AG04450 (cell line): ENCODE measurements around the gene PLXND1. TPM values are rescaled to one million over a fixed set of nuclear protein-coding genes. Genes with fewer than 3 reads are reported as not detected.

ENCODE experiments used
- CTCF ChIA-PET: fragments of 300-600, 350-600 bp; formaldehyde crosslinking; extraction: SDS; loops from one replicate; lab custom pipeline; 2022; ENCODE audit warnings: antibody characterized with exemption, inconsistent platforms; lab: Charles Lee
- POLR2A ChIA-PET: fragments of 350-600 bp; formaldehyde crosslinking; extraction: SDS; loops from one replicate; lab custom pipeline; 2021; ENCODE audit warnings: antibody characterized with exemption, inconsistent platforms; lab: Yijun Ruan, JAX
- DNase-seq: peaks from one replicate; pipeline ENCODE4 v3.0.0-alpha.2; 2011; ENCODE audit warnings: low read depth, low spot score
- H3K27ac ChIP-seq: one replicate; pipeline ENCODE4 v1.5.1; 2012; ENCODE audit warnings: low read depth, low read length, control low read depth
- H3K27me3 ChIP-seq: one replicate; pipeline ENCODE4 v1.6.0; 2012; ENCODE audit warnings: low read length; ENCODE audit not compliant: control insufficient read depth, insufficient read depth
- H3K4me3 ChIP-seq: 2 replicates; pipeline ENCODE4 v1.5.1; 2011; ENCODE audit warnings: mild to moderate bottlenecking, low read depth, low read length, control low read depth
- H3K9me3 ChIP-seq: 2 replicates; pipeline ENCODE4 v1.5.1; 2012; ENCODE audit warnings: low read length; ENCODE audit not compliant: control insufficient read depth, insufficient read depth
- CTCF ChIP-seq: IDR thresholded peaks from 2 replicates; pipeline ENCODE4 v1.5.1; 2011; ENCODE audit warnings: low read depth, low read length, control low read depth, inconsistent platforms
- polyA plus RNA-seq: library from polyadenylated mRNA; depleted of rRNA; stranded (reverse); fragments of >200 nt; gene quantifications from 2 replicates; pipeline ENCODE4 v1.2.3, GENCODE V29; 2011

Gene PLXND1
- polyA plus RNA-seq, 1 experiment, result 37.1 TPM

- Histone ChIP-seq H3K9me3 (no peaks in the 10 kb centered on the region; the same call in 1 of the 2 replicates), H3K4me3 (no peak overlapping the region), H3K27me3 (no peaks in the 10 kb centered on the region), H3K27ac (no peak overlapping the region)
- no peak for TF ChIP-seq CTCF
- DNase-seq, result no peak
- POLR2A ChIA-PET, result no interaction called here
- CTCF ChIA-PET, result no interaction called here
These were observed 79.2 kb downstream of the PLXND1 start for GRCh38 chr3:129527262-129527661.

GRCh38 chr3:129526121-129526900 lies 80.2 kb downstream of the PLXND1 start:
- H3K27me3 ChIP-seq, result no peaks in the 10 kb centered on the region
- POLR2A ChIA-PET, result no interaction called here
- CTCF ChIA-PET, result interaction anchor here (0.6 kb wide), 1 partner anchor 383 kb away, joined by 3 read pairs; no protein-coding TSS in a partner anchor
- no peak for TF ChIP-seq CTCF
- DNase-seq, result no peak
- no peak overlapping the region for H3K4me3 ChIP-seq
- no peaks in the 10 kb centered on the region for H3K9me3 ChIP-seq
- no peak overlapping the region for H3K27ac ChIP-seq

- H3K27ac ChIP-seq, result no peak overlapping the region
- H3K27me3 ChIP-seq, result no peaks in the 10 kb centered on the region
- no peak for TF ChIP-seq CTCF
- no peak overlapping the region for H3K4me3 ChIP-seq
- ChIA-PET POLR2A (no interaction called here), CTCF (no interaction called here)
- no peaks in the 10 kb centered on the region for H3K9me3 ChIP-seq
- peak; percentile 10 for DNase-seq
These were observed 81.0 kb downstream of the PLXND1 start for GRCh38 chr3:129525341-129525968.

GRCh38 chr3:129524081-129524480 lies 82.4 kb downstream of the PLXND1 start:
- Histone ChIP-seq H3K9me3 (no peaks in the 10 kb centered on the region; the same call in 1 of the 2 replicates), H3K27ac (no peak overlapping the region), H3K27me3 (no peaks in the 10 kb centered on the region), H3K4me3 (no peak overlapping the region)
- no peak for DNase-seq
- TF ChIP-seq CTCF, result no peak
- ChIA-PET POLR2A (no interaction called here), CTCF (no interaction called here)

GRCh38 chr3:129522953-129523352 lies 83.5 kb downstream of the PLXND1 start:
- no peaks in the 10 kb centered on the region for H3K27me3 ChIP-seq
- CTCF ChIA-PET, result interaction anchor here (1.1 kb wide), 1 partner anchor 32 kb away, joined by 3 read pairs; no protein-coding TSS in a partner anchor
- no peaks in the 10 kb centered on the region; the same call in 1 of the 2 replicates for H3K9me3 ChIP-seq
- no peak overlapping the region for H3K4me3 ChIP-seq
- DNase-seq, result no peak
- POLR2A ChIA-PET, result no interaction called here
- no peak overlapping the region for H3K27ac ChIP-seq
- TF ChIP-seq CTCF, result no peak
